ENCODE results near the gene CD93.

Gene CD93

DNA sequence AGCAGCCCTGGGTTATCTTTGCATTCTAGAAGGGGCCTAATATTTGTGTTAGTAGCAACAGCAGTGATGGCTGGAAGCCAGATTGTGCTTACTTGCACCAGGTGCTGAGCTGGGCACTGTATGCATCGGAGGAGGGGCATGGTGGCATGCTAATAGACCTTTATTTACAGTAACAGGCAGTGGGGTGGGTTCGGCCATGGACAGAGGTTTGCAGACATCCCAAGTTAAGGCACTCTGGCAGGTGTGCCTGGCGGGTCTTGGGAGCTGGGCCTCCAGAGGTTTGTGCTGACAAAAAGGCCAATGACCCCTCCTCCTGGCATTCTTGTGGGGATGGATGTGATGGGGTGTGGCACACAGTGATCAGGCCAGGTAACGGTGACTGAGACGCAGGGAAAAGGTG lies 39.0 kb upstream of the CD93 start:
- DNase-seq (ENCODE audit: low read depth), result no peak

DNA sequence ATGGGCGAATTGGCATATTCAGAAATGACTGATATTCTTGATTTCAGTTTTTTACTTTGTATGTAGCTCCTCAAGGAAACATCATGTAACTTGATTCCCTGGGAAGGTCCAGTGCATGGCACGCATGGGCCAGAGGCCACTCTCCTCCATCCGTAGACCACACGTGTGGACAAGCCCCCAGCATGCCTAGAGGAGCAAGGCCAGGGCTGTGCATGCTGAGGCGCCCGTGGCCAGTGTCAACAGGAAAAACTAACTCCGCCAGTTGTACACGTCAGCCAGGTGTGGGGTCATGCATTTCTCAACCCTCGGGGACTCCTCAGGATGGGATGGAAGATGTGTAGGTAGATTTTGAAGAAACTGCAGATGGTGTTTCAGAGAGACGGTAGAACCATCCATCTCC lies 37.8 kb upstream of the CD93 start:
- TF ChIP-seq, protein P1, sequence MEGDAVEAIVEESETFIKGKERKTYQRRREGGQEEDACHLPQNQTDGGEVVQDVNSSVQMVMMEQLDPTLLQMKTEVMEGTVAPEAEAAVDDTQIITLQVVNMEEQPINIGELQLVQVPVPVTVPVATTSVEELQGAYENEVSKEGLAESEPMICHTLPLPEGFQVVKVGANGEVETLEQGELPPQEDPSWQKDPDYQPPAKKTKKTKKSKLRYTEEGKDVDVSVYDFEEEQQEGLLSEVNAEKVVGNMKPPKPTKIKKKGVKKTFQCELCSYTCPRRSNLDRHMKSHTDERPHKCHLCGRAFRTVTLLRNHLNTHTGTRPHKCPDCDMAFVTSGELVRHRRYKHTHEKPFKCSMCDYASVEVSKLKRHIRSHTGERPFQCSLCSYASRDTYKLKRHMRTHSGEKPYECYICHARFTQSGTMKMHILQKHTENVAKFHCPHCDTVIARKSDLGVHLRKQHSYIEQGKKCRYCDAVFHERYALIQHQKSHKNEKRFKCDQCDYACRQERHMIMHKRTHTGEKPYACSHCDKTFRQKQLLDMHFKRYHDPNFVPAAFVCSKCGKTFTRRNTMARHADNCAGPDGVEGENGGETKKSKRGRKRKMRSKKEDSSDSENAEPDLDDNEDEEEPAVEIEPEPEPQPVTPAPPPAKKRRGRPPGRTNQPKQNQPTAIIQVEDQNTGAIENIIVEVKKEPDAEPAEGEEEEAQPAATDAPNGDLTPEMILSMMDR (conservative IDR thresholded peaks at IDR 0.05; ENCODE audit: low read depth, low read length), result no peak
- no peak overlapping the region for H3K4me3 ChIP-seq (ENCODE audit: low read length)
- DNase-seq (ENCODE audit: low read depth), result no peak

More for the DNA sequence above, 39.0 kb upstream of the CD93 start:
- no peak overlapping the region for H3K4me3 ChIP-seq (ENCODE audit: low read length)
- TF ChIP-seq, protein P1 (conservative IDR thresholded peaks at IDR 0.05; ENCODE audit: low read depth, low read length), result no peak

DNA sequence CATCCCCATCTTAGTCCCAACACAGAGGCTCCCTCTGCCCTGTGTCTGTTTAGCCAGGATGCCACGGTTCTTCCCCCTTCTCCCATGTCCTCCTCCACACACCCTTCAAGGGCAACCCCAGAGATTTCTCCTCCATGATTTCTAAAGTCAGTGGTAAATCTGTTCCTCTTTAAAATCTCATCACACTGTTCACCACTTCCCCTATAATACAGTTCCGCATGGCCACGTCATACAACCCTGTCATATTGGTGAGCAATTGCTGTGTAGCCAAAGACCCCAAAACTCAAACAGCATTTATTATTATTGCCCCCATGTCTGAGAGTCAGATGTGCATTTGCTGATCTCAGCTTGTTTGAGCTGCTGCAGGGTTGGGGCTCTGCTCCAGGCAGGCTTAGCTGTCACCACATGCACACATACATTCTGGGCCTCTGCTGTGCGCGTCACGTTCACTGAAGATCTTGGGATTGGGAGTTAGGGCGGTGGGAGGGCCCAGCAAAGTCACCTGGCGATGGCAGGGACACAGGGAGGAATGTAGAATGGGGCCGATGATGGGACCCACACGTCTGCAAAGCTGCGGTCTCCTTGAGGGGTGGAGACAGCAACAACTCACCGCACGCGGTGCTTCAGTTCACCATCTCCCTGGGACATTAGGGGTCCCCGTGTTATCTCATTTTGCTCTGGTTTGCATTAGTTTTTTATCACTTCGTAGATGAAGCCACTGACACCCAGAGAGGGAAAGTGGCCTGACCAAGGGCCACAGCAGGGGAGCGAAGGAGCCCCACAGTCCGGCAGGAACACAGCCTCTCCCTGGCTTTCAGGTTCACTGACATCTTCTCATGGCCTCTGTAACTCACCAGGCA lies 36.9 kb upstream of the CD93 start:
- H3K4me3 ChIP-seq (ENCODE audit: low read length), result no peak overlapping the region

DNA sequence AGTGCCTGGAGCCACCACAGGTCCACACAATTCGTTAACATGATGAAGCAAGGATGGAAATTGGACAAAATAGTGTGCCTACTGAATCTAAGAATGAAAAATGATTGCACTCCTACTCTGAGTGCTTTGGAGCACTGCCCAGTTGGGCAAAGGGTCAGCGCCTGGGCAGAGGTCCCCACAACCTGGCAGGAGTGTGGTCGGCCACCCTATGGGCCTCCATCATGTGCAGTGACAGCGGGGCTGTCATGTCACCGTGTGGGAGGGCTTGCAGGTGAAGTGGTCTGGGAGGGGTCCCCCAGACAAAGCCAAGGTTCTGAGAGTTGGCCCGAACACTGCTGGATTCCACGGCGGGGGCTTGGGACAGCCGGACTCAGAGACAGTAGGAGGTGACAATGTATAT lies 36.2 kb upstream of the CD93 start:
- no peak for DNase-seq (ENCODE audit: low read depth)
- H3K4me3 ChIP-seq (ENCODE audit: low read length), result no peak overlapping the region
- TF ChIP-seq, protein P1 (conservative IDR thresholded peaks at IDR 0.05; ENCODE audit: low read depth, low read length), result no peak

More for the DNA sequence above, 36.9 kb upstream of the CD93 start:
- no peak for DNase-seq (ENCODE audit: low read depth)
- TF ChIP-seq, protein P1 (conservative IDR thresholded peaks at IDR 0.05; ENCODE audit: low read depth, low read length), result no peak

DNA sequence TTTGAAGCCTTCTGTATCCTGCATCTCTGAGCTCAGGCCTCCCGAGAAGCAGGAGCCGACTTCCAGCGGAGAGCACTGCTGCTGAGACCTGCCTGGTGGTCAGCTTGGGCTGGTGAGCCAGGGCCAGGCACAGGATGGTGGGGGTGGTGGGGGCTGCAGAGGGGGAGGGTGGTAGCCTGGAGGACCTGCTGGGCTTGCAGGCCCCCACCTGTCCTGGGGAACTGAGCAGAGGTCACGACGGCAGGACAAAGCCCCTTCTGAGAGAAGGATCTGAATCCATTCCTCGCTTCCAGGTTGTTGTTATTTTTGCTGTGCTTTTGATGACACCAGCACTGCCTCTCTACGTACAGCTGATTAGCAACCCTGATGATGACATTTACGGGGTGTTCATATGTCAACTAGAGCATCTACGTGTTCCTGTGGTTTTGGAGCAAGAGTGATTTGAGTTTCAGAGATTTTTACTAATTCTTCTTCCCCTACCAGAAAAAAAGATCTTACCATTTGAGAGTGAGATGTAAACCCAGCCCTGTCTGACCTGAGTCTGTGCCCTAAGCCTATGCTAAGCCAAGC lies 35.7 kb upstream of the CD93 start:
- H3K4me3 ChIP-seq (ENCODE audit: low read length), result no peak overlapping the region
- TF ChIP-seq, protein P1 (conservative IDR thresholded peaks at IDR 0.05; ENCODE audit: low read depth, low read length), result no peak
- DNase-seq (ENCODE audit: low read depth), result no peak

DNA sequence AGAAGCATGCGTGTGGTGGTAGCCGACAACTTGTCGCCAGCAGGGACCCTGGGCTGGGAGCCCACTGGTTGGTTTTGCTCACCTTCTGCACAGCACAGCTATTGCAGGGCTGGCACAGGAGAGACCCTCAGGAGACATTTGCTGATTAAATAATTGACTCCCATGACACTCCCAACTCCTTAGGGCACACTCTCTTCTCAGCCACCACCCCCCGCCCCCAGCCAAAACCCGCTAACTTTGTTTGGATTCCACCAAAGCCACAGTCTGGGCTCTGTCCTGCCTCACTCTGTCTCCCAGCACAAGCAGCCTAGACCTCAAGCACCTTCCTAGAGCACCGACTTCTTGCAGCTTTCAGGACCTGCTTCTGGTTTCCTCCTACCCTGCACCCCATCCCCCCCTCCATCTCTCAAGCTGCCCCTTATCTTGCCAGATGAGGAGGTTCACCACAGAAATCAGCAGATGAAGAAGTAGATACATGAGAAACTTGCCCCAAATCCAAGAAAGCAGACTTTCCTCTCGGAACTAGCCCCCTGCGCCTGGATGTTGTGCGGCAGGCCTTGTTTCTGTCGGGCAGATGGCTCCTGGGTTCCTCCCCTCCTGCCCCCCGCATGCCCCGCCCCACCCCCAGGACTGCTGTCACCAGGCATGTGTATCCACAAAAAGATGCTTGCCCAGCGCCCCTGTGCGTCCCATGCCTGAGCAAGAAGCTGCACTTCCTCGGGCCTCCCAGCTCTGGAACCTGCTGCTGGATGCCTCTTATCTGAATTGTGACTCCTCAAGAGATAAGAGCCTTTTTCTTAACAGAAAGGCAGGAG lies 35.0 kb upstream of the CD93 start:
- no peak overlapping the region for H3K4me3 ChIP-seq (ENCODE audit: low read length)
- no peak for DNase-seq (ENCODE audit: low read depth)
- TF ChIP-seq, protein P1 (conservative IDR thresholded peaks at IDR 0.05; ENCODE audit: low read depth, low read length), result no peak

All from retinal pigment epithelial cell (primary cell).